ENCODE results near the gene HEYL. TPM values are rescaled to one million over a fixed set of nuclear protein-coding genes. Genes with fewer than 3 reads are reported as not detected.

HEYL gene
- under 0.01 TPM in 1 of 2 replicates, not detected in the other for total RNA-seq

- peak; percentile 15 to 43 for DNase-seq (ENCODE audit: low read depth in 2 of 2)
These were observed at the start of gene HEYL for GRCh38 chr1:39639305-39640130. Gene HEYL (minus strand): TSS chr1:39639643. CDS start chr1:39639625, 18 bp downstream.

GRCh38 chr1:39689214-39689613 is 49.8 kb upstream of the HEYL start:
- DNase-seq (ENCODE audit: low read depth in 2 of 2), result no peak

GRCh38 chr1:39688706-39689105 is 49.3 kb upstream of the HEYL start:
- no peak for DNase-seq (ENCODE audit: low read depth in 2 of 2)

- DNase-seq (ENCODE audit: low read depth in 2 of 2), result no peak
These were observed 47.8 kb upstream of the HEYL start for GRCh38 chr1:39687243-39687642.

GRCh38 chr1:39685071-39685470 is 45.6 kb upstream of the HEYL start:
- DNase-seq (ENCODE audit: low read depth in 2 of 2), result no peak

- no peak for DNase-seq (ENCODE audit: low read depth in 2 of 2)
These were observed 44.8 kb upstream of the HEYL start for GRCh38 chr1:39684313-39684664.

GRCh38 chr1:39683591-39684312 is 44.3 kb upstream of the HEYL start:
- no peak for DNase-seq (ENCODE audit: low read depth in 2 of 2)

GRCh38 chr1:39681999-39682398 is 42.6 kb upstream of the HEYL start:
- DNase-seq (ENCODE audit: low read depth in 2 of 2), result no peak

GRCh38 chr1:39681294-39681693 is 41.9 kb upstream of the HEYL start:
- no peak for DNase-seq (ENCODE audit: low read depth in 2 of 2)

GRCh38 chr1:39680751-39681150 is 41.3 kb upstream of the HEYL start:
- no peak for DNase-seq (ENCODE audit: low read depth in 2 of 2)

- no peak for DNase-seq (ENCODE audit: low read depth in 2 of 2)
These were observed 40.4 kb upstream of the HEYL start for GRCh38 chr1:39679821-39680220.

- DNase-seq (ENCODE audit: low read depth in 2 of 2), result no peak
These were observed 39.4 kb upstream of the HEYL start for GRCh38 chr1:39678889-39679288.

- no peak for DNase-seq (ENCODE audit: low read depth in 2 of 2)
These were observed 38.2 kb upstream of the HEYL start for GRCh38 chr1:39677645-39678044.

- no peak for DNase-seq (ENCODE audit: low read depth in 2 of 2)
These were observed 37.6 kb upstream of the HEYL start for GRCh38 chr1:39676948-39677548.

- DNase-seq (ENCODE audit: low read depth in 2 of 2), result no peak
These were observed 35.8 kb upstream of the HEYL start for GRCh38 chr1:39675220-39675619.

GRCh38 chr1:39673215-39673614 is 33.8 kb upstream of the HEYL start:
- no peak for DNase-seq (ENCODE audit: low read depth in 2 of 2)

- DNase-seq (ENCODE audit: low read depth in 2 of 2), result peak; percentile 13 to 25
These were observed 33.1 kb upstream of the HEYL start for GRCh38 chr1:39672551-39672947.

GRCh38 chr1:39671793-39672550 is 32.5 kb upstream of the HEYL start, which contains the start of gene NT5C1A:
Gene NT5C1A (minus strand): TSS chr1:39672107. CDS start chr1:39672038, 69 bp downstream.
- peak in 1 of 2 donors; percentile 14 for DNase-seq (ENCODE audit: low read depth in 2 of 2)

GRCh38 chr1:39671433-39671792 is 32.0 kb upstream of the HEYL start:
- no peak for DNase-seq (ENCODE audit: low read depth in 2 of 2)

GRCh38 chr1:39670689-39671088 is 31.2 kb upstream of the HEYL start:
- no peak for DNase-seq (ENCODE audit: low read depth in 2 of 2)

GRCh38 chr1:39668894-39669293 is 29.5 kb upstream of the HEYL start:
- no peak for DNase-seq (ENCODE audit: low read depth in 2 of 2)

- no peak for DNase-seq (ENCODE audit: low read depth in 2 of 2)
These were observed 28.7 kb upstream of the HEYL start for GRCh38 chr1:39668111-39668510.
